NCI-H345 (cell line): ENCODE measurements around the gene RNF8.
"Not testable (repeated sequence)": the region's sequence is repeated elsewhere in the genome, so short reads cannot be mapped to it uniquely, and the experiment has no call there.

Source experiments
- DNase-seq: peaks from one replicate; lab custom pipeline; 2025; lab: John Stamatoyannopoulos, UW

Gene RNF8, protein sequence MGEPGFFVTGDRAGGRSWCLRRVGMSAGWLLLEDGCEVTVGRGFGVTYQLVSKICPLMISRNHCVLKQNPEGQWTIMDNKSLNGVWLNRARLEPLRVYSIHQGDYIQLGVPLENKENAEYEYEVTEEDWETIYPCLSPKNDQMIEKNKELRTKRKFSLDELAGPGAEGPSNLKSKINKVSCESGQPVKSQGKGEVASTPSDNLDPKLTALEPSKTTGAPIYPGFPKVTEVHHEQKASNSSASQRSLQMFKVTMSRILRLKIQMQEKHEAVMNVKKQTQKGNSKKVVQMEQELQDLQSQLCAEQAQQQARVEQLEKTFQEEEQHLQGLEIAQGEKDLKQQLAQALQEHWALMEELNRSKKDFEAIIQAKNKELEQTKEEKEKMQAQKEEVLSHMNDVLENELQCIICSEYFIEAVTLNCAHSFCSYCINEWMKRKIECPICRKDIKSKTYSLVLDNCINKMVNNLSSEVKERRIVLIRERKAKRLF

DNA sequence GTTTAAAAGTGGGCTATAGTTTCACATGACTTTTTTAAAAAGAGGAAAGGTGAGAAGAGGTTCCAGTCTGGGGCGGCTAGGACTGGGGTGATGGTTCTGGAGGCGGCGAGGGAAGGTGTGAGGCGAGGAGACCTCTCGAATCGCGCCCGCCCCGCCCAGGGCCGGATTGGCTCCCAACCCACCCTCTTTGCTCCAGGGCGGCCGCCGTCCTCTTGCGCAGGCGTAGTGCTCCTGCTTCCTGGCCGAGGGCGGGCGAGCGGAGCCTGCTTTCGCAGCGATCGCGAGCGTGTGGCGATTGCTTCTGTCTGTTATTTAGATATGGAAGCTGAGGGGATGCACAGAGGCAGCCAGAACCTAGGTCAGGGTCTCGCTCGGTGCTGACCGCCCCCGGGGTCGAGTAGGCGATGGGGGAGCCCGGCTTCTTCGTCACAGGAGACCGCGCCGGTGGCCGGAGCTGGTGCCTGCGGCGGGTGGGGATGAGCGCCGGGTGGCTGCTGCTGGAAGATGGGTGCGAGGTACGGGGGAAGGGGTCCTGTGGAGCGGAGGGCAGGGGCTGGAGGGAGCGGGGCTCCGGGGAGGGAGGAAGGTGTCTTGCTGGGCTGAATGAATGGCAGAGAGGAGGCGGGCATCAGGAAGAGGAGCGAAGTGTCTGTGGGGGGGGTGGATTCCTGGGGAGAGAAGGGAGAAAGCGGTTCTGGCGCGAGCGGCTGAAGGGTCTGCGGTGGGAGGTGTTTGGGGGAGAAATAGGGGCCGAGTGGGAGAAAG is at the start of gene RNF8:
Gene RNF8 (plus strand): TSS at position 223 of the 765 bp plus-strand sequence. CDS start 182 bp downstream, at position 405.
- DNase-seq, result peak; percentile 90

DNA sequence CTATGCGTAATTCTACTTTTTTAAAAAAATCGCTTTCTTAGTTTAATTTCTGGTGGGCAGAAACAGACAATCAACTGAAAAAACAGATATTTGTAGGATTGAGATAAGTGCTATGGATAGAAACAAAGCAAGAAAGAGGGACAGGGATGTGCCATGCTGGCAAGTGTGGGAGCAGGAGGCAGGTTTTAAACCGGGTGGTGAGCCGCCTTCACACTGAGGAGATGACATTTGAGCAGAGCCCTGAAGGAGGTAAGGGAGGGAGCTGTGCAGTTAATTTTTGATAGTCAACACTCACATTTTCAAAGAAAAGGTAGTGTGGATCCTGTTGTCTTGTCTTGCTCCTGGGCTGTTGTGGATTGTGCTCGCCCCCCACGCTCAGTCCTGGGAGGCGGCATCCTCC is 49.0 kb upstream of the RNF8 start:
- DNase-seq, result no peak

DNA sequence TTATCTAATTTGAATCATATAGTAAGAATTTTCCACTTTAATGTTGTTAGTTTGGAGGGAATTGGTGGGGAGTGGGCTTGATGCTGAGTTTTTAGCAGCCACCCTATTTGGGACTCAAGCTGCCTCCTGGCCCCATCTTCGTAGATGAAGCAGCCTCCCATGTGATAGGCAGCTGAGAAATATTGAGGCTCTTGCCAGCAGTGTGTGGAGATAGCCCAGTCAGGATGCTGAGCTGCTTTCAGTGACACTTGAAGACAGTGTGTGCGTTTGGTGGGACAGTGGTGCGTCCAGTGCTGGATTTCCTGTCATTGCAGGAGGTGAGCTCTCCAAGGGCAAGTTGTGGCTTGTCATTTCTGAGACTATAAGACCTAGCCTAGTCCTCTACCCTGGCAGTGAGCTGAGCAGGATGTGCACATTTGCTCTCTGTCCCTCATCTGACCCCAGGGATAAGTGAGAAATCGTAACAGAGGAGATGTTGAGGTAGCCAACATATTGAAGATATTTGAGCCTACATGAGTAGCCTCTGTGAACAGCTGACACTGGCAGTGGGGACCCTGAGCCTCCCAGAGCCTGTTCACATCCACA is 47.9 kb upstream of the RNF8 start:
- DNase-seq, result no peak

DNA sequence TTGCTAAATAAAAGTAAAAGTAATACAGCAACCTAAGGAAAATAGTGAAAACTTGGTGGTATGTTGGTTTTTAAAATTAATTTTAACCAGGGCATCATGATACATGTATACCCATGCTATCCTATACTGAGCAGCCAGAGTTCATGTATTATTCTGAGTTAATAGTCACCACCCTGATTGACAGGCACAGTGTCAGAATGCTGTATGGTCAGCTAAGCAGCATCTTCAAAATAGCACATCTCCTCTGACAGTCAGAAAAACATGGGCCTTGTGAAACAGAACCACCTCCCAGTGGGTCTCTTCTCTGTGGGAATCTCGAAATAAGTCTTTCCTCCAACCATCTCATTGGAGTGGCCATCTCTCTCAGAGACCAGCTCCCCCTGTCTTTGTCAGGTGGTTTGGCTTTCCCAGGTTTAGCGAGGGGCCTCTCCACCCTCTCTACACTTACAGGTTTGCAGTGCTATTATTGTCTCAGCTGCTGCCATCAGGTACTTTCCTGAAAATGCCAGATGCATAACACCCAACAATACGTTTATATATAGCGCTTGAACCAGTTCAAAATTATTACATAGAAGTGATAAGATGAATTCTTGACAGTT is 47.1 kb upstream of the RNF8 start:
- DNase-seq, result no peak

DNA sequence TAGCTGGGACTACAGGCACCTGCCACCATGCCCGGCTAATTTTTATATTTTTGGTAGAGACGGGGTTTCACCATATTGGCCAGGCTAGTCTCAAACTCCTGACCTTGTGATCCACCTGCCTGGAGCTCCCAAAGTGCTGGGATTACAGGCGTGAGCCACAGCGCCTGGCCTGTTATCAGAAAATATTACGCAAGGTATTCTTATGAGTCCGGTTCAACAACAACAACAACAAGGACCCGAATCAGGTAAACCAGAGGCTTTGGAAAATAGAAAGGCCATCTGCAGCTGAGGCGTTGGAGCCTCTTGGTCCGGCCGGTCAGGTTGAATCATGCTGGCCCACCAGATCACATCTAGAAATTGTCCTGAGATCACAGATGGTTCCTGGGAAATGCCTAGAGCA is 46.3 kb upstream of the RNF8 start:
- DNase-seq, result not testable (repeated sequence)

DNA sequence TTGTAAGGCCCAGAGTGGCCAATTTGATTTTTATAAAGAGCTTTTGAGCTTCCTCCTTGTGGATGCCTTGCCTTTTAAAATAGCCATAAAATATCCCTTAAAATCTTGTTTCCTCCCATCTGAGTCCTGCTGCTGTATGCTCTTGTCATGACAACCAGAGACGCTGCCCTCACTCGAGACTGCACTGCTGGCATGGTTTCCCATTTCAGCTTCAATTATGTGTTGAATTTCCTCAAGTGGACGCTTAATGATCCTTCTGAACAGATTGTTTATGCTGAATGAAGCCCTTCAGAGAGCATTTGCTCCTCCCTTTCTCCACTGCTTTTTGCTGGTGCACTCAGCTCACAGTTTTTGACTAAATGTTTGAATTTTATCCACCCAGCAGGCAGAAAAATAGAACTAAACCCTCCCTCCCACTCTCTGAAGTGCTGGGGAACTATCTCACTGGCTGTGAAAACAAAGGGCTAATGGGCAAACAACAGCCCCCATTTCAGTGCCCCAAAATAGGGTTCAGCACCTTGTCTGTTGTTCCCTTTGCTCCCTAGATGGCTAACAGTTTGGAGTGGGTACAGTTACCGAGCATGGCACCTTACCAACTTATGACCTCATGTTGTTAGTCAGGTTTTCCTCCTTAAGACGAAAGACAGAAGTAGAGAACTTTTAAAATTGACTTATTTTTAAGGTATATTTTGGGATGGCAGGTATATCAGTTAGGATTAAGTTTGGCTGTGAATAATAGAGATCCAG is 45.5 kb upstream of the RNF8 start:
- DNase-seq, result peak; percentile 78

DNA sequence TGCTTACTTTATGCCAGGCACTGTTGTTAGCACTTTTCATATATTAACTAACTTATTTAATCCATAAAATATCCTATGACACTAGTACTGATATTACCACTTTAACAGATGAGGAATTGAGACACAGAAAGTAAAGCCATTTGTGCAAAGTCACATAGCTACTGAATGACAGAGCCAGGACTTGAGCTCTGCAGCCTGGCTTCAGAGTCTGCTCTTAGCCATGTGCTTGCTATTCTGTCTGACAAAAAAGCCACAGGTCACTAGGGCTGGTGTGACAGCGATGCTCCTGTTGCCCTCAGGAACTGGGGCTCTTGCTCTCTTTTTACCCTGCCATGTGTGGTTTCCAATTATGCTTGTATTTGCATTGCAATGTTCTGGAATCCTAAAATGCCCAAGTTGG is 44.7 kb upstream of the RNF8 start:
- no peak for DNase-seq

DNA sequence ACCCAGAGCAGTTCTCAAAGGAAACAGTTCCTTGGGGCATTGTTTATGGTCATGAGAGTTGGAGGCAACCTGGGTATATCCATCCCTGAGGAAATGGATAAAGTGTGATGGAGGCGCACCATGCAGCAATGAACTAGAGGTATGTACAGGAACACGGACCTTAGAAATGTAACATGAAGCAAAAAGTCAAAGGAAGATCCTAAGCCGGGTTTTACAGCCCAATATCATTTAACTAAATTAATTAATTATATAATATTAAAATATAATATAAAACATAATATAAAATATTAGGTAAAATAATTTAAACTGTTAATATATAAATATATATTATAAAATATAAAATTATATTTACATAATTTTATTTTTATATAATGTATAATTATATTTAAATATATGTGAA is 44.1 kb upstream of the RNF8 start:
- DNase-seq, result no peak

DNA sequence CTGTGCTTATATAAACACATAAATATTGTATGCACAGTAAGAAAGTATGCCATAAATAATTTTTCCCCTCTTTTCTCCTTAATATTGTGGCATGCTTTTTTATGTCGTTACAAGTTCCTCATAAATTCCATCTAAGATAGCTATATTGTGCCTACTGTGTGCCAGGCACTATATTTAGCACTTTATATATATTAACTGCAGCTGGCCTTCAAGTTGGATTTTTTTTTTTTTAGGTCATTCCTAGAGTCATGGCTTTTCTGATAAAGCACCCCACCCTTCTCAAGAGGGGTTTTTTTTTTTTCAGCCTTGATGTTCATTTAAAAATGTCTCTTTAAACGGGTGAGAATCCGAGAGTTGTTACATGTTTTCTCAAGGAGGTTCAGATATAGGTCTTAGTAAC is 42.8 kb upstream of the RNF8 start:
- no peak for DNase-seq

DNA sequence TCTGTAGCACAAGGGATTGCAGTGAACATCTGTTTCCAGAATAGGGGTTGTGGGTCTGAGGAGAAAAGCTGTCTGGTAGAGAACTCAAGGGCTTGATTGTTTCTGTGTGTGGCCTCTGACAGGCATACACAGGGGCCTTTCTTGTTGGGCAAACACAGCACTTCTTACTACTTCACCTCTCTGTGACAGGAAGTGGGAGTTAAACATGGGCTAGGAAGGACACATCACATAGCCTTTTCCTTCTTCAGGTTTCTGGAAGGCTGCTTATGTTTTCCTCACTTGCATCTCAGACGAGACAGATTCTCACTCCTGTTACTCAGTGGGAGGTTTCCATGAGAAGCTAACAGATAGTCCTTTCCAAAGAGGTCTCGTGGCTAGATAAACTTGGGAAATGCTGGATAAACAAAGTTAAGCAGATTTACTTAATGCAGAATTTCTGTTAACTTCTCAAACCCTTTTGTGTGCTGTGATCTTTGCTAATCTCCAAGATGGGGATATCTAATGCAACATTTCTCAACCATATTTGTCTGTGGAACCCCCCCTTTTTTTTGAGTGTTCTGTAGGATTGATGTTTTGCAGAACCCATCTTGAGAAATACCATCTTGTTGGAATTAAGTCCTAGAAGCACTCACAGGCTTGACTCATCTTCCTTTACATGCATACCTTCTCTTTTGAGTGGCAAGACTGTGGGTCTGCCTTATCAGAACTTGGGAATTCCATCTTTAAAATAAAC is 41.9 kb upstream of the RNF8 start:
- DNase-seq, result no peak

DNA sequence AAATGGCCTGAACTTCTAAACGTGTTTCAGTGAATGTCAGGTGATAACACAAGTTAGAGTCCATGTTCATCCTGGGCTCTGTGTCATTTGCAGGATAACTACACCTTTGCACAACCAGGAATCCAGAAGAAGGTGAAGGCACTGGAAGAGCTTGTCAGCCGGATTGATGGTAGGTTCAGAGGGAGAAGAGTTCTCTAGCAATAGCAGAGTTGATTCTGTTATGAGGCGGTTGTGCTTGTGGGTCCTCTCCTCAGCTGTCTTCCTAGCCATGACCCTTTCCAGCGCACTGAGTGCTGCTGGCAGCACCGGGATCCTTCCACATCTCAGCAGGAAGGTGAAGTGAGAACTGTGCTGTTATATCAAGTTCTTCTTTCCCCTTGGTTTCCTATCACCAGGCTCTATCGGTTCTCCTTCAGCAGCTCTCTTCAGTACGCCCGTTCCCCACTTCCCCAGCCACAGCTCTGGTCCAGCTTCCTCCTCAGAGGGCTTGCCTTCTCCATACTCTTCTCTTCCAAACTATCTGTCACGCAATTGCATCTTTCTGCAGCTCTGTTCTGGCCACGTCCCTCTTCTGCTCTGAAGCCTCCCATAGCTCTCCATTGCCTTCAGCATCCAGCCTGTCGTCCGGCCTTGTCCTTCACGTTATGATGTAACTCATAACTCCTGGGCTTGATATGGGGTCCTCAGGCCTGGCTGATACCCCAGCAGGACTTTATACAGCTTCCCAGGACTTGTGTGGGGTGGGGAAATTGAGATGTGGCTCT is 39.9 kb upstream of the RNF8 start:
- no peak for DNase-seq

DNA sequence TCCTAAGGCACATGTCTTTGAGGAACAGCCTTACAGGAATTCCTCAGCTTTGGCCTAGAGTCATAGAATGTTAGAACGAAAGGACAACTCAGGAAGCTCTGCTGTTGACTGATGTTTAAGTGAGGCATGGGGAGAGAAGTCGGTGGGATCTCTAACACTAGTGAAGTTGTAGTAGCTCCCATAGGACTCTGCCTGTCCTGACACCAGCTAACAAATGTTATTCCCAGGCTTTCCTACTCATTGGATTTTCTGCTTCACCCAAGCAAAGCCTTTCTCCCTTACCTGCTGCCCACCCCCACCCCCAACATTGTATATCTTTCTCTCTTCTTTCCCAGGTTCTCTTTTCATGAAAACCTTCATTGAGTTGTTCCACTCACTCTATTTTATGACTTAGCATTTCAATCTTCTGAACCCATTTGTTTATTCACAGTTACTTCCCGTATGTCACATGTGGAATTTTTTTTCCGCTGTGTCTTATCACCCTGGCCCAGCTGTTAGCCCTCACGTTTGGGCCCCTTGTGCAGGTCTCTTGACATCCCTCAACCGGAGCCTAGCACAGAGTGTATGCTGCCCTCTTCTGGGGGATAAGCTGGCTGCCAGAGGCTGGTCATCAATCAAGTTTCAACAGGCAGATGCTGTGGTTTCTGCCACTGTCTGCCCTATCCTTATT is 39.2 kb upstream of the RNF8 start:
- DNase-seq, result no peak

DNA sequence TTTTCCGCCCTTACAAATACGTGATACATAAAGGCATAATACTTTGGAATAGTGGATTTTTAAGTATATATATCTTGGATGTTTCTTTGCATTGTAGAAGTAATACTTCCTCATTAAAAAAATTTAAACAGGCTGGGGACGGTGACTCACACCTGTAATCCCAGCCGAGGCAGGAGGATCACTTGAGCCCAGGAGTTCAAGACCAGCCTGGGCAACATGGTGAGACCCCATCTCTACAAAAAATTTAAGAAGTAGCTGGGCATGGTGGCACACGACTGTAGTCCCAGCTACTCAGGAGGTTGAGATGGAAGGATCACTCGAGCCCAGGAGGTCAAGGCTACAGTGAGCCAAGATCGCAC is 38.6 kb upstream of the RNF8 start:
- no peak for DNase-seq

DNA sequence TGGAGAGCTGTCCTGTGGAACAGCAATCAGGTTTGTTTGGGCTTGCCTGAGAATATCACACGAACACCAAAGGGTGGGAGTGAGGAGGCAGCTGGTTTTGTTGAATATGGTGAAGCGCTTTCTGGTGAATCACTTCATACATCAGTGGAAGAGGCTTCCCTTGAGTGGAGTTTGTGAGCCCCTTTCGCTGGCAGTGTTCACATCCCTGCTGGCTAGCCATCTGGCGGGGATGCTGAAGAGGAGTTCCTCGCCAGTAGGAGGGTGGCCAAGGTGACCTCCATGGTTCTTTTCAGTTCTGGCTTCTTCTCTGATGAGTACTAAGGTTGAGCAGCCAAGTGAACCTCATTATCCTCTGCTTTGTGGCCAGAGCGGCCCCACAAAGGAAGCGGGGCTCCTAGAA is 37.7 kb upstream of the RNF8 start:
- DNase-seq, result no peak

DNA sequence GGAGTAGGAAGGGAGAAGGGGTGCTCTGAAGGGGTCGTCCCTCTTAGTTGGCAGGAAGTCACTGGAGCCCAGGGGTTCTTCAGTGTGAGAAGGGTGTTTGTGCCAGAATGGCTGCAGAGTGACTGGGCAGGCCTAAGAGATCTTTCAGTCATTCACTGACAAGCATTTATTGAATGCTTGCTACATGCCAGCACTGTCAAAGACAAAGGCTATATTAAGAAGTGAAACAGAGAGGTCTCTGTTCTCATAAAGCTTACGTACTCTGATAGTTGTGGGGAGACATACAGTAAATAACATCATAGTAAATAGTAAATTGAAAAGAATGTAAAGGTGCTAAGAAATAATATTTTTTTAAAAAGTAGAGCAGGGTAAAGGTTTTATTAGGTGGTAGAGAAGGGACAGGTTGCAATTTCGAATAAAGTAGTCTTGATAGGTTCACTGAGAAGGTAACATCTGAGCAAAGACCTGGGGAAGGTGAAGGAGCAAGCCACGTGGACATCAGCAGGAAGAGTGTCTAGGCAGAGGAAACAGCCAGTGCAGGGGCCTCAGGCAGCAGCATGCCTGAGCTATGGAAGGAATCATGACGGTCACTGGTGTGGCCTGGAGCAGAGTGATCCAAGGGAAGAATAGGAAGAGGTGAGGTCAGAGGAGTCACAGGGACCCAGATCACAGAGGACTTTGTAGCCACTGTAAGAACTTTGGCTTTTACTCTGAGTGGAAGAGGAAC is 36.3 kb upstream of the RNF8 start:
- no peak for DNase-seq

DNA sequence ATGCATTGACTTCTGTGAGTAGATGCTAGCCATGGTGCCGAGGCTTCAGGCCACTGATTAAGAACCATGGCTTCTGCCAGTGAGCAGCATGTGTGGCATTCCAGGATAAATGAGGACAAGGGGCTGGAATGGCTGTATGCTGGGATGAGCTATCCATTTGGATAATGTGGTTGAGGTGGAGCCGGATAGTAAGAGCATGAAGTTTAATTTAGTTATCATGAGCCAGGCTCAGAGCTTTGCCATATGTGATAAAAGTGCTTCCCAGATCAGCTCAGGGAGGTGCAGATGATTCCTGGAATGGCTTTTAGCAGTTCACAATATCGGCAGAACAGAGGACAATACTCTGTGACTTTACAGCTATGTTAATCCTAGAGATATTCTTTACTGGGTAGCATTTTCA is 34.6 kb upstream of the RNF8 start:
- DNase-seq, result no peak

DNA sequence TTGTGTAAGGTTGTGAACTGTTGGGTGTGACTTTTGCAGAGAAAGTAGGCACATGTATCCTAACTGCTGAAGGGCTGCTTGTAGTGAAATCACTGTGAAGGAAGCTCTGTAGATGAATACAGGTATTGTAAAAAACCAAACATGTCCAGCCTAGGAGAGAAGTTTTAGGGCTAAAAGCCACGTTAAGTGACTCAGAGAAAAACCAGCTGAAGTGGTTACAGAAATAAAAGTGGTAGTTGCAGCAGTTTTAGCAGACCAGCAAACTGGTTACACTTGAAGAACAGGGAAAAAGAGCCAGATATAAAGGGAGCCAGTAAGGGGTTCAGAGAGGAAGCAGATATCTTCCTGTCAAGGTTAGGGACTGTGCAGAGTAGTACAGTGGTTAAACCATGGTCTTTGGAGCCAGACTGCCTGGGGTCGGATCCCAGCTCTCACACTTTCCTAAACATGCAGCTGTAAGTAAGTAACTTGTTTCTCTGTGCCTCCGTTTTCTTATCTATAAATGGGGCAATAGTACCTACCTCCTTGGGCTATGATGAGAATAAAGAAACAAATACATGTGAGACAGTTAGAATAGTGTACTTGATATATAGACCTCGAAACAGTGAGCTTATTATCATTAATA is 33.8 kb upstream of the RNF8 start:
- no peak for DNase-seq

DNA sequence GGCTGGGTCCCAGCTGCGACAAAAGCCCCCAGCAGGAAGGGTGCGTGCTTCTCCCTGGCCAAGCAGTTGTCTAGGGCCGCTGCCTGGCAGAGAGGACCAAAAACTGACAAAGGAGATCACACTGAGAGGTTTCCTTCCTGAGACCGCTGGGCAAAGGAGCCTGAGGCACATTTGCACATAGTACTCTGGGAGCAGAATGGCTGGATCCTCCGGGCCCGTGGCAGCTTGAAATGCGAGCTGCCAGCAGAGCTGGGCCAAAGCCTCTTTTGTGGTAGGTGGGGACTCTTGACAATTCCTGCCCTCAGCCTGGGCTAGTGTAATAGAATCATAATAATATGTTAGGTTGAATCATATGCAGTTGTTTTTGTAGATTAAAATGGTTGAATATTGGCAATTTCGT is 33.1 kb upstream of the RNF8 start:
- no peak for DNase-seq

DNA sequence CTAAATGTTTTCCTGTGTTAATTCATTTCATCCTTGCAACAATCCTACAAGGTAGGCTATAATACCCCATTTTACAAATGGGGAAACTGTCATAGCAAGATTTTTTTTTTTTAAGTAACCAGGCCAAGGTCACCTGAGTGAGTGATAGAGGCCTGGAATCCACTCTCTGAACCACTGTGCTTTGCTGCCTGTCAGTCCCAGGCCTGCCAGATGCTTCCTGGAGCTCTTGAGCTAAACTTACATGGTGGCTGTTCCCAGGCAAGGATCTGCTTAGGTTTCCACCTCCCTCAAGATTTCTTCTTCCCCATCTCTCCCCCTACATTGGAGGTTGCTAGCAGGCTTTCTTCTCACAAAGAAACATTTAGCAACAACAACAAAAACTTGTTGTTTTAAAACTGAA is 32.7 kb upstream of the RNF8 start:
- no peak for DNase-seq
